ENCODE data around the gene EPS15. TPM values are rescaled to one million over a fixed set of nuclear protein-coding genes. Genes with fewer than 3 reads are reported as not detected.
"Not testable (repeated sequence)": the region's sequence is repeated elsewhere in the genome, so short reads cannot be mapped to it uniquely, and the experiment has no call there.

EPS15 gene
- total RNA-seq, 4 donors from 2014 or later: 53.5 to 106 (median 74.2) TPM

DNA sequence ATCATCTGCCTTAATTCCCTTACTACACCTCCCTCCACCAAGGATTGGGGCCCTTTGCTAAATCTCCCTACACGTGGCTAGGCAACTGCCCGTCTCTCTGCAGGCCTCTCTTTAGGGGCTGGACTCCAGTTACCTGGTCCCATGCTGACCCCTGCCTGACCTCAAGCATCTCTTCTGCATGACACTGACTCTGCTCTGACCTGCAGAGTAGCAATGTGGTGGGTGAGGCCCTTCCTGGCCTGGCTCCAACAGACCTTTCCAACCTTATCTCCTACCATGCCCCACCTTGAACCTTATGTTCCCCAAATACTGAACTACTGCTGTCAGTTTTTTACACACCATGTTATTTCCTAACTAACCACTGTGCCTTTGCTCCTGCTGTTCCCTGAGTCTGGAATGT lies 45.9 kb upstream of the EPS15 start:
- no peak for TF ChIP-seq POLR2AphosphoS5 (IDR thresholded peaks at IDR 0.05)
- TF ChIP-seq POLR2A (IDR thresholded peaks at IDR 0.05): no peak
- TF ChIP-seq, protein P1, sequence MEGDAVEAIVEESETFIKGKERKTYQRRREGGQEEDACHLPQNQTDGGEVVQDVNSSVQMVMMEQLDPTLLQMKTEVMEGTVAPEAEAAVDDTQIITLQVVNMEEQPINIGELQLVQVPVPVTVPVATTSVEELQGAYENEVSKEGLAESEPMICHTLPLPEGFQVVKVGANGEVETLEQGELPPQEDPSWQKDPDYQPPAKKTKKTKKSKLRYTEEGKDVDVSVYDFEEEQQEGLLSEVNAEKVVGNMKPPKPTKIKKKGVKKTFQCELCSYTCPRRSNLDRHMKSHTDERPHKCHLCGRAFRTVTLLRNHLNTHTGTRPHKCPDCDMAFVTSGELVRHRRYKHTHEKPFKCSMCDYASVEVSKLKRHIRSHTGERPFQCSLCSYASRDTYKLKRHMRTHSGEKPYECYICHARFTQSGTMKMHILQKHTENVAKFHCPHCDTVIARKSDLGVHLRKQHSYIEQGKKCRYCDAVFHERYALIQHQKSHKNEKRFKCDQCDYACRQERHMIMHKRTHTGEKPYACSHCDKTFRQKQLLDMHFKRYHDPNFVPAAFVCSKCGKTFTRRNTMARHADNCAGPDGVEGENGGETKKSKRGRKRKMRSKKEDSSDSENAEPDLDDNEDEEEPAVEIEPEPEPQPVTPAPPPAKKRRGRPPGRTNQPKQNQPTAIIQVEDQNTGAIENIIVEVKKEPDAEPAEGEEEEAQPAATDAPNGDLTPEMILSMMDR (IDR thresholded peaks at IDR 0.05): no peak
- TF ChIP-seq EP300 (IDR thresholded peaks at IDR 0.05): no peak
- WGBS, 2 donors (ENCODE audit: low coverage in 1 of 2): 60 to 80% methylated on average over 1 to 2 of the region's 2 CpGs
- no peak for ATAC-seq
- no peaks in the 10 kb centered on the region for H3K9me3 ChIP-seq
- H3K27me3 ChIP-seq: no peaks in the 10 kb centered on the region
- H3K4me1 ChIP-seq: peaks cover 0 to 10% (median 0%) of the 10 kb centered on the region in 3 donors
- H3K27ac ChIP-seq: no peak overlapping the region
- no peaks in the 10 kb centered on the region for H3K36me3 ChIP-seq
- no peak overlapping the region for H3K4me3 ChIP-seq

DNA sequence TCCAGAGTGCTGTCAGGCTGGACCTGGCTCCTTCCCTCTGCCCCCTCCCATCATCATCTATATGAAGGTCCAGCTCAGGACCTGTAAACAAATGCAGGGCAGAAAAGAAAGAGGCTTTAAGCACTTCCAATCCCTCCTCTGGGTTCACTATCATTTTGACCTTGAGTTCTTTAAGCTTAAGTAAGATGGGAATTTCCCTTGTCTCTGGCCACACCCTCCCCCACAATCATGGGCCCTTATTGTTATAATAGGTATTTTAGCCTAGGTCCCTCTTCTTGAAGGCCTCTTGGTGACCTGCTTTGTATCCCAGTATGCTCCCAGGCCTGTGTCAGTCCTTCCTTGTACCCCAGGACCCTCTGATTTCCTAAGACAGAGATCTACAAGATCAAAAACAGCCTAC lies 45.1 kb upstream of the EPS15 start:
- no peaks in the 10 kb centered on the region for H3K9me3 ChIP-seq
- no peaks in the 10 kb centered on the region for H3K36me3 ChIP-seq
- ATAC-seq: no peak
- H3K4me1 ChIP-seq: peaks cover 0 to 4% (median 0%) of the 10 kb centered on the region in 3 donors
- H3K27me3 ChIP-seq: no peaks in the 10 kb centered on the region
- TF ChIP-seq EP300 (IDR thresholded peaks at IDR 0.05) (no peak), POLR2A (IDR thresholded peaks at IDR 0.05) (no peak), POLR2AphosphoS5 (IDR thresholded peaks at IDR 0.05) (no peak)
- TF ChIP-seq, protein P1 (IDR thresholded peaks at IDR 0.05): no peak
- H3K27ac ChIP-seq: no peak overlapping the region
- H3K4me3 ChIP-seq: no peak overlapping the region

DNA sequence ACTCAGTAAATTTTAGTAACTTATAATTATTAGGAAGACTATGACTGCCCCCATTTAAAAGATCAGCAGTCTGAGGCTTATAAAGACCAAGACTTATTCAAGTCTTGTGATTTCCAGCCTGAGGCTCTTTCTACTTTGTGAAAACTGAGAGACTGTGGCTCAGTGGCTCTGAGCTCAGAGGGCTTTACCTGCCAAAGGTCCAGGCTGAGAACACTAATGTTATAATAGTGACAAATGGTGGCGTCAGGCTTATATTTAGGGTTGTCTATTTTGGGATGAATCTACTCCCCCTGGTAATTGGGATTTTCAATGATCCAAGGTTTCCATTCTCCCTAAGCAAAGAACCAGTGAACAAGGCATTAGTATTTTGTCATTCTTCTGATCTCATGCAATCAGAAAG lies 42.6 kb upstream of the EPS15 start:
- H3K4me3 ChIP-seq: no peak overlapping the region
- no peak overlapping the region for H3K27ac ChIP-seq
- no peak for TF ChIP-seq POLR2A (IDR thresholded peaks at IDR 0.05)
- TF ChIP-seq, protein P1 (IDR thresholded peaks at IDR 0.05): no peak
- no peak for TF ChIP-seq EP300 (IDR thresholded peaks at IDR 0.05)
- TF ChIP-seq POLR2AphosphoS5 (IDR thresholded peaks at IDR 0.05): no peak
- H3K27me3 ChIP-seq: no peaks in the 10 kb centered on the region
- H3K36me3 ChIP-seq: no peaks in the 10 kb centered on the region
- ATAC-seq: no peak
- WGBS, 2 donors (ENCODE audit: low coverage in 1 of 2): 78 to 86% methylated on average over 1 of the region's 1 CpG
- H3K9me3 ChIP-seq: no peaks in the 10 kb centered on the region
- H3K4me1 ChIP-seq: no peaks in the 10 kb centered on the region

DNA sequence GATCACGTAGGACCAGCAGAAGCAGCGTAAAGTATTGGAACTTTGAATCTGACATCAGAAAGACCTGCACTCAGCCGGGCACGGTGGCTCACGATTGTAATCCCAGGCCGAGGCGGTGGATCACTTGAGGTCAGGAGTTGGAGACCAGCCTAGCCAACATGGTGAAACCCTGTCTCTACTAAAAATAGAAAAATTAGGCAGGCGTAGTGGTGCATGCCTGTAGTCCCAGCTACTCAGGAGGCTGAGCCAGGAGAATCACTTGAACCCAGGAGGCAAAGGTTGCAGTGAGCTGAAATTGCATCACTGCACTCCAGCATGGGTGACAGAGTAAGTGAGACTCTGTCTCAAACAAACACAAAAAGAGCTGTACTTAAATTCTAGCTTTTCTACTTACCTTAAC lies 41.8 kb upstream of the EPS15 start:
- H3K27ac ChIP-seq, H3K4me1 ChIP-seq, H3K36me3 ChIP-seq, H3K4me3 ChIP-seq, H3K27me3 ChIP-seq, H3K9me3 ChIP-seq, ATAC-seq: not testable (repeated sequence)
- 88 to 100% methylated on average over 1 to 5 of the region's 8 CpGs for WGBS, 2 donors (ENCODE audit: low coverage in 1 of 2)

DNA sequence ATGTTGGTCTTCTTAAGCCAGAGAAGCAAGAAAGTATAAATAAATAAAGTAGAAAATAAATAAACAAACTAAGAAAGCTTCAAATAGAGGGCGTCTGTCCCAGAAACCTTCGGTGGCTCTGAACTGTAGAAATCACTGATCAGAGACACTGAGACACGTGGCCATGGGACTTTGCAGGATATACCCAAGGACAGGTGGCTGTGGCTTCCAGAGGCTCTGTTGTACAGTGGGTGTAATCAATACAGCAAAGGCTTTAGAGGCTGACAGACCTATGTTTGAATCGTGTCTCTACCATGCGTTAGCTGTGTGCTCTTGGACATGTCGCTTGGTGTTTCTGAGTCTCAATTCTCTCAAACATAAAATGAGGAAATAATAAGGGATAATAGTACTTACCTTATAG lies 41.0 kb upstream of the EPS15 start:
- Histone ChIP-seq H3K4me1 (no peaks in the 10 kb centered on the region), H3K4me3 (no peak overlapping the region), H3K27me3 (no peaks in the 10 kb centered on the region), H3K27ac (no peak overlapping the region), H3K9me3 (no peaks in the 10 kb centered on the region), H3K36me3 (no peaks in the 10 kb centered on the region)
- no peak for ATAC-seq
- WGBS, 2 donors (ENCODE audit: low coverage in 1 of 2): 74 to 89% methylated on average over 3 to 5 of the region's 6 CpGs
- TF ChIP-seq EP300 (IDR thresholded peaks at IDR 0.05): no peak
- no peak for TF ChIP-seq POLR2AphosphoS5 (IDR thresholded peaks at IDR 0.05)
- TF ChIP-seq, protein P1 (IDR thresholded peaks at IDR 0.05): no peak
- TF ChIP-seq POLR2A (IDR thresholded peaks at IDR 0.05): no peak

DNA sequence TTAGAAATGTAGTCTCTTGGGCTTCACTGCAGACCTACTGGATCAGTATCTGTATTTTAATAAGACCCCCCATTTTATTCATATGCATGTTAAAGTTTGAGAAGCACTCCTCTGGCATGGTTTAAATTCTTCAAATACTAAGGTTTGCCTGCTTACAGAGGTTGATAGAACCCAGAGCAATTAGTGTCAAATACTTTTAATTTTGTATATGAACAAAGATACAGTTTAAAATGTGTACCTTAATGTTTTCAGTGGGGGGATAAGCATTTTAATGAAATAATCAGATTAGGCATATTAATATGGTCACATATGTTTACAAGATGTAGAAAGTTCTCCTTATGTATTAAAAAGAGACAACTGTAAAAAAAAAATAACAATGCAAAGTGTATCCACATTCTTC lies 40.4 kb upstream of the EPS15 start:
- H3K4me3 ChIP-seq: no peak overlapping the region
- H3K4me1 ChIP-seq: no peaks in the 10 kb centered on the region
- no peak for ATAC-seq
- TF ChIP-seq EP300 (IDR thresholded peaks at IDR 0.05): no peak
- TF ChIP-seq POLR2AphosphoS5 (IDR thresholded peaks at IDR 0.05): no peak
- TF ChIP-seq, protein P1 (IDR thresholded peaks at IDR 0.05): no peak
- TF ChIP-seq POLR2A (IDR thresholded peaks at IDR 0.05): no peak
- no peaks in the 10 kb centered on the region for H3K27me3 ChIP-seq
- no peak overlapping the region for H3K27ac ChIP-seq
- H3K9me3 ChIP-seq: no peaks in the 10 kb centered on the region
- H3K36me3 ChIP-seq: no peaks in the 10 kb centered on the region

Data from gastroesophageal sphincter (tissue), 4 donors.